Liver (tissue), 2 donors: Measurements from ENCODE around the gene MBOAT1.

Source experiments
- ATF3 ChIP-seq: IDR thresholded peaks from 2 replicates; pipeline ENCODE4 v1.6.1; 2016; ENCODE audit warnings: antibody characterized with exemption
- RAD21 ChIP-seq, 2 donors: IDR thresholded peaks; 2 replicates each; pipeline ENCODE4 v1.6.1; 2016; ENCODE audit warnings: antibody characterized with exemption in 2 of 2, mild to moderate bottlenecking in 2 of 2
- TAF1 ChIP-seq: conservative IDR thresholded peaks from 2 replicates; pipeline ENCODE4 v1.6.1; 2016; ENCODE audit warnings: antibody characterized with exemption, mild to moderate bottlenecking
- donor health status: healthy.

GRCh38 chr6:20234136-20234535 lies 21.9 kb upstream of the MBOAT1 start:
- TF ChIP-seq ATF3: no peak
- TF ChIP-seq RAD21 (IDR thresholded peaks at IDR 0.05): no peak
- no peak for TF ChIP-seq TAF1
